Stimulated activated CD4-positive, alpha-beta T cell treated with anti-CD3 and anti-CD28 coated beads, TNF-alpha, amount 100 ng/mL, for 48 hours (primary cell): ENCODE measurements around the gene AMZ2.
"Not testable (repeated sequence)": the region's sequence is repeated elsewhere in the genome, so short reads cannot be mapped to it uniquely, and the experiment has no call there.

ENCODE experiments used
- DNase-seq, 3 donors: peaks; one replicate each; pipeline ENCODE4 v3.0.0-alpha.2; 2020; ENCODE audit warnings: low read depth in 3 of 3

The AMZ2 gene

GRCh38 chr17:68247445-68248198 lies at the start of gene AMZ2:
Gene AMZ2, plus strand, starts transcription at chr17:68248043. Its CDS starts 2,145 bp downstream, at chr17:68250188.
- peak; percentile 91 to 97 (median 95) for DNase-seq

GRCh38 chr17:68198931-68199836 lies 48.7 kb upstream of the AMZ2 start:
- no peak for DNase-seq

- no peak for DNase-seq
These were observed 47.8 kb upstream of the AMZ2 start for GRCh38 chr17:68199837-68200688.

- peak in 1 of 3 donors; percentile 71 for DNase-seq
These were observed 47.0 kb upstream of the AMZ2 start for GRCh38 chr17:68200689-68201417.

GRCh38 chr17:68201418-68201771 lies 46.4 kb upstream of the AMZ2 start:
- DNase-seq, result not testable (repeated sequence)

GRCh38 chr17:68202321-68202720 lies 45.5 kb upstream of the AMZ2 start:
- not testable (repeated sequence) for DNase-seq

- DNase-seq, result no peak
These were observed 43.1 kb upstream of the AMZ2 start for GRCh38 chr17:68204736-68205135.

GRCh38 chr17:68205251-68205807 lies 42.5 kb upstream of the AMZ2 start:
- peak; percentile 79 to 93 (median 81) for DNase-seq

GRCh38 chr17:68205808-68206720 lies 41.8 kb upstream of the AMZ2 start:
- no peak for DNase-seq

- DNase-seq, result no peak
These were observed 40.1 kb upstream of the AMZ2 start for GRCh38 chr17:68207651-68208253.

- DNase-seq, result not testable (repeated sequence)
These were observed 39.2 kb upstream of the AMZ2 start for GRCh38 chr17:68208651-68209050.

GRCh38 chr17:68209191-68209900 lies 38.5 kb upstream of the AMZ2 start:
- not testable (repeated sequence) for DNase-seq

- no peak for DNase-seq
These were observed 37.1 kb upstream of the AMZ2 start for GRCh38 chr17:68210570-68211315.

- DNase-seq, result not testable (repeated sequence)
These were observed 34.1 kb upstream of the AMZ2 start for GRCh38 chr17:68213428-68214411.

GRCh38 chr17:68215453-68215852 lies 32.4 kb upstream of the AMZ2 start:
- not testable (repeated sequence) for DNase-seq

- not testable (repeated sequence) for DNase-seq
These were observed 28.4 kb upstream of the AMZ2 start for GRCh38 chr17:68219429-68219828.

- not testable (repeated sequence) for DNase-seq
These were observed 27.7 kb upstream of the AMZ2 start for GRCh38 chr17:68220186-68220585.
